ENCODE measurements around the gene RAP1B. TPM values are rescaled to one million over a fixed set of nuclear protein-coding genes. Genes with fewer than 3 reads are reported as not detected.

Gene RAP1B
- total RNA-seq, 6 experiments from 2014 or later = 179 to 221 (median 213) TPM

DNA sequence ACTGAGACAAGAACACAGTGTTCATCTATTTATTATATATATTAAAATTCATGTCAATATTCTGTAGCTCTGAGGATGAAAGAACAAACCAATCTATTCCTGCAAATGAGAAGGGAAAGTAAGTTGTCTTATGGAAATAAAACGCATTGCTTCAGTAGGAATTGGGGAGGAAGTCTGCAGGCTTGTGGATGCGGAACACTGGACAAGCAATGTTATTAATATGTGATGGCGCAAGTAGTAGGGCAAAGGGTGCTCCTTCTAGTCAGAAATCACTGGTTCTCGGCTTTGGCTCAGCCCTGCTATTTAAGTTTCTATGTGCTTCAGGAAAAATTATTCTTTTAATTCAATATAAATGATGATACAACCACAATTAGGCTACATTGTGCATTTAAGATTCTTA, 28.8 kb upstream of the RAP1B start:
- Mint-ChIP-seq H3K27me3 (ENCODE audit: insufficient read depth) (no peaks in the 10 kb centered on the region), H3K4me1 (ENCODE audit: low read depth) (peaks cover 8% of the 10 kb centered on the region), H3K9me3 (no peaks in the 10 kb centered on the region), H3K36me3 (ENCODE audit: low read depth) (no peaks in the 10 kb centered on the region), H3K27ac (no peak overlapping the region), H3K4me3 (no peak overlapping the region)
- TF ChIP-seq, protein P1, sequence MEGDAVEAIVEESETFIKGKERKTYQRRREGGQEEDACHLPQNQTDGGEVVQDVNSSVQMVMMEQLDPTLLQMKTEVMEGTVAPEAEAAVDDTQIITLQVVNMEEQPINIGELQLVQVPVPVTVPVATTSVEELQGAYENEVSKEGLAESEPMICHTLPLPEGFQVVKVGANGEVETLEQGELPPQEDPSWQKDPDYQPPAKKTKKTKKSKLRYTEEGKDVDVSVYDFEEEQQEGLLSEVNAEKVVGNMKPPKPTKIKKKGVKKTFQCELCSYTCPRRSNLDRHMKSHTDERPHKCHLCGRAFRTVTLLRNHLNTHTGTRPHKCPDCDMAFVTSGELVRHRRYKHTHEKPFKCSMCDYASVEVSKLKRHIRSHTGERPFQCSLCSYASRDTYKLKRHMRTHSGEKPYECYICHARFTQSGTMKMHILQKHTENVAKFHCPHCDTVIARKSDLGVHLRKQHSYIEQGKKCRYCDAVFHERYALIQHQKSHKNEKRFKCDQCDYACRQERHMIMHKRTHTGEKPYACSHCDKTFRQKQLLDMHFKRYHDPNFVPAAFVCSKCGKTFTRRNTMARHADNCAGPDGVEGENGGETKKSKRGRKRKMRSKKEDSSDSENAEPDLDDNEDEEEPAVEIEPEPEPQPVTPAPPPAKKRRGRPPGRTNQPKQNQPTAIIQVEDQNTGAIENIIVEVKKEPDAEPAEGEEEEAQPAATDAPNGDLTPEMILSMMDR (IDR thresholded peaks at IDR 0.05) = no peak
- no peak for DNase-seq

DNA sequence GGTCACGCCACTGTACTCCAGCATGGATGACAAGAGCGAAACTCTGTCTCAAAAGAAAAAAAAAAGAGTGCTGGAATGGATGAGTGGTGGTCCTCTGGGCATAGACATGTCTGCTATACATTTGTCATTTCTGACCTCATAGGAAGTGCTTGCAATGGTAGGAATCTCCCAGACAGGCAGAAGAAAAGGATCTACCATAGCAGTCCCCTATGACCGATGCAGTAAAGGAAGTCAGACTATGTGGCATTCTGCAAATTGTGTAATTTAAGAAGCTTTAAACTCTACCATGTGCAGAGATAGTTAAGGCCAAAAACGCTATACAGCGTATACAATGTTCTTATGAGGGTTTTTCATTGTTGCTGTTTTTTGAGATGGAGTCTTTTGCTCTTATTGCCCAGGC, 24.7 kb upstream of the RAP1B start:
- H3K36me3 Mint-ChIP-seq (ENCODE audit: low read depth) = peaks cover 7% of the 10 kb centered on the region
- TF ChIP-seq, protein P1 (IDR thresholded peaks at IDR 0.05) = no peak
- peaks cover 10% of the 10 kb centered on the region for H3K9me3 Mint-ChIP-seq
- H3K4me1 Mint-ChIP-seq (ENCODE audit: low read depth) = peaks cover 8% of the 10 kb centered on the region
- no peak overlapping the region for H3K4me3 Mint-ChIP-seq
- H3K27ac Mint-ChIP-seq = no peak overlapping the region
- DNase-seq = no peak
- no peaks in the 10 kb centered on the region; the same call in 1 of the 2 replicates for H3K27me3 Mint-ChIP-seq (ENCODE audit: insufficient read depth)

DNA sequence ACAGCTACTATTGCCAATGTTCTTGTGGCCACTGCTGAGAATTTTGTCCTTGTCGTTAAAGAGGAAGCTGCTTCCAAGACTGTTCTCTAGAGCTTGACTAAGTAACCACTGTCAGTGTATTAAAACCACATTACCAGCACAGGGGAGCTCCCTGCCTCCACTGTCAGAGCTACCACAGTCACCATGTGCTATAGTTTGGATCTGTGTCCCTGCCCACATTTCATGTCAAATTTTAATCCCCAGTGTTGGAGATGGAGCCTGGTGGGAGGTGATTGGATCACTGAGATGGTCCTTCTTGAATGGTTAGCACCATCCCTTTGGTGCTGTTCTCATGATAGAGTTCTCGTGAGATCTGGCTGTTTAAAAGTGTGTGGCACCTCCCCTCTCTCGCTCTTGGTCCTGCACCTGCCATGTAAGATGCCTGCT, 23.2 kb upstream of the RAP1B start:
- H3K4me1 Mint-ChIP-seq (ENCODE audit: low read depth) = peaks cover 14% of the 10 kb centered on the region
- H3K27me3 Mint-ChIP-seq (ENCODE audit: insufficient read depth) = peaks cover 2% of the 10 kb centered on the region
- no peak for DNase-seq
- no peak overlapping the region for H3K27ac Mint-ChIP-seq
- H3K4me3 Mint-ChIP-seq = no peak overlapping the region
- TF ChIP-seq, protein P1 (IDR thresholded peaks at IDR 0.05) = no peak
- H3K9me3 Mint-ChIP-seq = peaks cover 10% of the 10 kb centered on the region
- peaks cover 7% of the 10 kb centered on the region for H3K36me3 Mint-ChIP-seq (ENCODE audit: low read depth)

DNA sequence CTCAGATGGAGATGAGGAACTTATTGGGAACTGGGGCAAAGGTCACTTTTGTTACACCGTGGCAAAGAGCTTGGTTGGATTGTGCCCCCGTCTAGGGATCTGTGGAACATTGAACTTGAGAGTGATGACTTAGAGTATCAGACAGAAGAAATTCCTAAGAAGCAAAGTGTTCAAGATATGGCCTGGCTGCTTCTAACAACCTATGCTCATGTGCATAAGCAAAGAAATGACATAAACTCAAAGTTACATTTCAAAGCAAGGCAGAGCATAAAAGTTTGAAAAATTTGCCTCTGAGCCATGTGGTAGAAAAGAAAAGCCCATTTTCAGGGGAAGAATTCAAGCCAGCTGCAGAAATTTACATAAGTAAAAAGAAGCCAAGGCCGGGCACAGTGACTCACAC, 21.5 kb upstream of the RAP1B start:
- Mint-ChIP-seq H3K4me3 (no peak overlapping the region), H3K27me3 (ENCODE audit: insufficient read depth) (peaks cover 2% of the 10 kb centered on the region), H3K9me3 (peaks cover 10% of the 10 kb centered on the region), H3K36me3 (ENCODE audit: low read depth) (peaks cover 7% of the 10 kb centered on the region), H3K27ac (no peak overlapping the region), H3K4me1 (ENCODE audit: low read depth) (peaks cover 14% of the 10 kb centered on the region)
- TF ChIP-seq, protein P1 (IDR thresholded peaks at IDR 0.05) = no peak
- DNase-seq = no peak

DNA sequence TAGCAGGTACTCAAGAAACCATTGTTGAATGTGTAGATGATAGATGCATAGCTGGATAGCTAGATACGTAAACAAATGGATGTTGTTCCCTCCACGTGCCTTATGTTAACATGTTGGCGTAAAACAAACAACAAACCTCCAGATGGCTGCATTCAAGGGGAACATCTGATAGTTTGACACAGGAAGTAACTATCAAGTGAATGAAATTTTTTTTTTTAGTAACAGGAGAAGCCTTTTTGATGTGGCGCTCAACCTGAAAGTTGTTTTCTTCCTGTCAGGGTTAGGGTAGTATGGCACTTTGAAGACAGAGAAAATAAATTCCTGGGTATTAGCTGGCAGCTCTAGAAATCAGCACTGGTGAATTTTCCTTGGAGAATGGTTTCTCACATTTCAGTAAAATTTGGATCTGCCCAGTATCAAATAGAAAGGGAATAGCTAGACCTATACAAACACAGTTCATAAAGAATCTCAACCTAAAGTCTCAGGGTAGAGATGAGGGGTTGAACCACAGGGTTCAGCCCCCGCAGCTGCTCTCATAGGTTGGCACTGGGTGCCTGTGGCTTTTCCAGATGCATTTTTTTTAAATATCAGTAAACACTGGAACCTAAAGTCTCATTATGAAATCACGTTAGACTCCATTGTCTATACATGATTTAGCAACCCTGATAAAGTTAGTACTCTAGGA, 18.8 kb upstream of the RAP1B start:
- H3K4me3 Mint-ChIP-seq = no peak overlapping the region
- no peak overlapping the region for H3K27ac Mint-ChIP-seq
- H3K27me3 Mint-ChIP-seq (ENCODE audit: insufficient read depth) = peaks cover 2% of the 10 kb centered on the region
- no peak for DNase-seq
- H3K9me3 Mint-ChIP-seq = peaks cover 10% of the 10 kb centered on the region
- peaks cover 6% of the 10 kb centered on the region; the same call in 1 of the 2 replicates for H3K4me1 Mint-ChIP-seq (ENCODE audit: low read depth)
- peaks cover 7% of the 10 kb centered on the region for H3K36me3 Mint-ChIP-seq (ENCODE audit: low read depth)
- TF ChIP-seq, protein P1 (IDR thresholded peaks at IDR 0.05) = no peak

All from HFFc6 (cell line).